Measurements from ENCODE around the gene KPNA5.
"Not testable (repeated sequence)": the region's sequence is repeated elsewhere in the genome, so short reads cannot be mapped to it uniquely, and the experiment has no call there.

KPNA5 gene

DNA sequence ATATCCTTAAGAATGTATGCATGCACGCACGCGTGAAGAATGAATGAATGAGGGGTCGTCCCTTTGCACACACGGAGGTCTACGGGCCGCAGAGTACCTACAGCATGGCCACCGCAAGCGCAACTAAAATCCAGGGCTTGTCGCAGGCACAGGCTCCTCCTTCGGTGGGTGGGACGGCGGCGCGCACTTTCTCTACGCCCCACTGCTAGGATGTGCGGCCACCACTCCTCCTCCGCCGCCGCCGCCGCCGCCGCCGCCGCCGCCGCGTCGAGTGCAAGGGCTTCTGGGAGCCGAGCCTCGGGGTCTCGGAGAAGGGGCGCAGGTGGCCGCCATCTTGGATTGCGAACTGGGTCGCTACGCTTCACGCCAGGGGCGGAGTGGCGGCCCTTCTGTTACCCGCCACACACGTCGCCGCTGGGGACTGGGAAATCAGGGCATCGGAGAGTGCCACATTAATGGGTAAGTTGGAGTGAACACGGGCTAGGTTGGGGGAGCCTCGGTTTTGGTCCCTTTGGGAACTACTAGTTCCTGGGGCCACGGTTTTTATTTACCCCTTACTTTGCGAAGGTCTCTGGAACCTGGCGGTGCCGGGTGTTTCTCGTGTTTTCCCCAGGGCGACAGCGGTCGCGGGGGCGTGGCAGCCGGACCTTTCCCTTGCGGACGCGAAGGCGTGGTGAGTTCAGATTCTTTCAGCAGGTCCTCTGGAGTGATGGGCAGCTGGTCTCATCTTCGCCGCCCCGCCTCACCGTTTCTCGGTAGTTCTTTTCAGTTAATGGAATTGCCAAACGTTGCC, at the start of gene KPNA5:
KPNA5 (plus strand) TSS at position 332 of the 793 bp plus-strand sequence; CDS start at position 456, 124 bp downstream.
- DNase-seq = peak; percentile 92

DNA sequence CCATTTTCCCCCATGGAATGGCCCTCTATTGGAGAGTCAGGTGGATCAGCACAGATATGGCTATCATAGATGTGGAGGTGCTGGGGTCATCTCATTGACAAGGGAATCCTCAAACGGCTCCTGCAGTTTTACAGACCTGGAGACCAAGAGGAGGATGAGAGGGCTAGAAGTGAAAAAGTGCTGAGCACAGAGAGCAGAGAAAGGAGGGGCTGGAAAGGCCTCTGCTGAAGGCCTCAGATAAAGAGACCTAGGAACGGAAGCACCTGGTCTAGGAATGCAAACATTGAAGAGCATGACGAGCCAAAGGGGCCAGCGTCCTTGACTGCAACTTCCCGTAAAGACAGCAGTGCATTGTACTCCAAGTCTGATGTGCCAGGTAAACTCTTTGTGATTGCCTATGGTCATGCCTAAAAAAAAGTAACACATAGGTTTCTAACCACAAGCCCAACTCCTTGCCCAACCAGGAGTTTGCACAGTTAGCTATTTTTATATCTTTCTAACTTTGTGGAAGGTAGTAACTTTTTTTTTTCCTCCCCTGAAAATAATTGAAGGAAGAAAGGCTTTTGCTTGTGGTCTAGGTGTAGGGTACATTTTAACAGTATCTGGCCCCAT, 49.5 kb upstream of the KPNA5 start:
- no peak for DNase-seq

DNA sequence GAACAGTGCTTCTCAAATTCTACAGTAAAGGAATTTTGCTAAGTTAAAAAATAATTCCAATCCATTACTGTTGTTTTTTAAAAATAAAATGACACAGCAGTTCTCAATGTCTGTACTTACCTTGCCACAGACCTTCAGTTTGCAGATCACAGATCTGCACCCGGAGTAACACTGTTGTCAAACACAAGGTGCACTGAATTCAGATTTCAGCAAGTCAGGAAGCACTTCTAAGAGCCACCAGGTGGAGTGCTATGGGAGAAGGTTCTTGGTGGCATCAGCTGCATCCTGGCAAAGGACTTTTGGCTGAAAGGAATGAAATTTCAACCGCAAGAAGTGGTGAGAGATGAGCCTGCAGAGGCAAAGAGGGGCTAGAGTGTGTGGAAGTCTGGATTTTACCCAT, 47.3 kb upstream of the KPNA5 start:
- no peak for DNase-seq

DNA sequence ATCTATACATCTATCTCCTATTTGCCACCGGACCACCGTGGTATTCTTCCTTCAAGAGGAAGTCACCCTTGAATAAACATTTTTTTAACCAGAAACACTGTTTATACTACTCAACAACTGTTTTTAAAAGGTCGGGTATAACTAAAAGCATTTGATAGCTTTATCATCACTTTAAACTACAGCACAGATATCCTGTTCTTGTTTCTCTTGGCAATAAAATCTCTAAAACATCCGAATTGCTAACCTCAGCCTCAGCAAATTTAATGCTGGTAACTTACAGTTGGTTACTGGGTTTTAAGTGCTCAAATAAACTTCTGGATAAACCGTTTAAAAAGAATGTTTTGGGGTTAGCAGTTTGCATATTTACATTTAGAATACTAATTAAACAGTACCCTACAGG, 32.9 kb upstream of the KPNA5 start:
- DNase-seq = no peak

DNA sequence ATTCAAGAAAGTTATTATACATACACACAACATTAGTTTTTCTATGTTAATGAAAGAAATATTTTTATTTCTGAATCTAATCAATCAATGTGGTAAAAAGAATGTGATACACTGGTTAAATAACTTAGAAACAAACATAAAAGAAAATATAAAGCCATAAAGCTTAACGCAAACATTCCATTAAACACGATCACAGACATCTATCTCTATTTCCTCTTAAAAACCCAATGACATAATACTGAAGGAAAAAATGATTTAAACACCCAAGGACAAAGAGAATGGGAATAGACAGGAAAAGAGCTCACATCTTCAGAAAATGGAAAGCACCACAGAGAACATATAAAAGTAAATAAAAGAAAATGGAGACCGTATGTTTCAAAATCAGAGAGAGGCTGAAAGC, 31.9 kb upstream of the KPNA5 start:
- DNase-seq = no peak

DNA sequence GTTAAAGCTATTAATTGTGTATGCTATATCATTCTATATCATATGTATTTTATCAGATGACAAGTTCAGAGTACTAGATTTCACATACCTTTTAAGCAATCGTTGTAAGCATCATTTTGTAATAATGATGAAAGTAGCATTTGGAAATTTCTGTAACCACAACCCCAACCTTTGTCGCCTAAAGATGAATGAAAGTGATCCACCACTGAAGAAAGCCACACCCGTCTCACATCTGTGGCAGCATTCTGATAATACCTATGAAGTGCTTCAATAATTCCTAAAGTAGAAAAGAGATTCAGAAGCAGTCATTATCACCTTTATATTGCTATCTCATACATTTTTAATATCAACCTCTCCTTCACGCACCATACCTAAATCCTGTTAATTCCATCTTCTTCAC, 29.1 kb upstream of the KPNA5 start:
- no peak for DNase-seq

DNA sequence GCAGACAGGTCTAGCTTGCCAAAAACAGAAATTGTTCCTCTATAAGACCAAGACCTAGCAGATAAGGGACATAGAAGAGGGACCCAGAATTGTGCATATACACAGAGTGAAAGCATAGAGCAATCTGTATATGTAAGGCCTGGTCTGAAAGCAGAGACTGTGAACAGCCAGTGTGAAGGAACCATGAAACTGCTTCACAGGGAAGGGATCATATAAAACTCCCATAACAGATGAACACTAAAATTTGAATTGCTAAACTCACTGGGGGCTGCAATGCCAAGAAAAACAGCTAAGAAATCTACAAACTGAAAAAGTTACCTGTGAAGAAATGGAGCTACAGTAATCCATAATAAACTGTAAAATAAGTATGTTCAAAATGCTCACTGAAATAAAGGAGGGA, 19.4 kb upstream of the KPNA5 start:
- no peak for DNase-seq

DNA sequence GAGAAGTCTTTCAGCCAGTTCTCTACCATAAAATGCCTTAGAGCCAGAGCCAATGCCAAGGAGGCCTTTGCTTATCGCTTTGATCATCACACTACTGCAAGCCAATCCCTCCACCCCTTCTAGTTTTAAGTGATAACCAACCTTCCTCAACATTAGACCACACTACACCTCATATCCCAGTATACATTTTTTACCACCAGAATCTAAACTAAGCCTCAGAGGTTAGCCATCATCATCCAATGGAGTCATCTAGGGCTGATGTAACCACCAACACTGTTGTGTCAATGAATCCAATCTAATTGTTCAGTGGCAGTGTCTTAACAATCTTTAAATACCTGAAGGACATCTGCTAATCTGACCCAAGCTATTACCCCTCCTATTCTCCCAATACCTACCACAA, 18.8 kb upstream of the KPNA5 start:
- DNase-seq = no peak

DNA sequence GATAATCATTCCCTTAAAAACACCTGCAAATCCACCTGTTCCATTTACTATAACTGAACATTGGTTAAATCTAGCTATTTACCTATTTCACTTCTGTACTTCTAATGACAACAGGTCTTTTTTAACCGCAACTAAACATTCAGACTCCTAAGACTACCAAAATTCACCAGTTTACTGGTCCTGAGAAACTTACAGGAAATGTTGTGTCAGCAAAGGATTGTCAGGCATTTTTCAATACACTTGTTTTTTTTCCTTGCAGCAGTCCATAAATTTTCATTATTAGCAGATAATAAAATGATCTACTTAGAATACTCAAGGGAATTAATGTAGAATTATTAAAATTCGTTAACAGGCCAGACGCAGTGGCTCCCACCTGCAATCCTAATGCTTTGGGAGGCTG, 17.7 kb upstream of the KPNA5 start:
- DNase-seq = no peak

DNA sequence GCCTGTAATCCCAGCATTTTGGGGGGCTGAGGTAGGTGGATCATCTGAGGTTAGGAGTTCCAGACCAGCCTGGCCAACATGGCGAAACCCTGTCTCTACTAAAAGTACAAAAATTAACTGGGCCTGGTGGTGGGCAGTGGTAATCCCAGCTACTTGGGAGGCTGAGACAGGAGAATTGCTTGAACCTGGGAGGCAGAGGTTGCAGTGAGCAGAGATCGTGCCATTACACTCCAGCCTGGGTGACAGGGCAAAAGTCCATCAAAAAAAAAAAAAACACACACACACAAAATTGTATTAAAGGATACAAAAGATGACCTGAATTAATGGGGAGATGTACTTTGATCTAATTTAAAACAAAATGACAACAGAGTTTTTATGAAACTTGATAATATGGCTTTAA, 16.8 kb upstream of the KPNA5 start:
- DNase-seq = not testable (repeated sequence)

DNA sequence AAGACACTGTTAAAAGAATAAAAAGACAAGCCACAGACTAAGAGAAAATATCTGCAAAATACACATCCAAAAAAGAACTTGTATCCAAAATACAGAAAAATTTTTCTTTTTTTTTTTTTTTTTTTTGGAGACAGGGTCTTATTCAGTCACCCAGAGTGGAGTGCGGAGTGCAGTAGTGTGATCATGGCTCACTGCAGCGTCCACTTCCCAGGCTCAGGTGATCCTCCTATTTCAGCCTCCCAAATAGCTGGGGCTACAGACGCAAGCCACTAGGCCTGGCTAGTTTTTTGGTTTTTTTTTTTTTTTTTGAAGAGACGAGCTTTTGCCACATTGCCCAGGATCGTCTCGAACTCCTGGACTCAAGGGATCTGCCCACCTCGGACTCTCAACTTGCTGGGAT, 15.5 kb upstream of the KPNA5 start:
- DNase-seq = no peak

DNA sequence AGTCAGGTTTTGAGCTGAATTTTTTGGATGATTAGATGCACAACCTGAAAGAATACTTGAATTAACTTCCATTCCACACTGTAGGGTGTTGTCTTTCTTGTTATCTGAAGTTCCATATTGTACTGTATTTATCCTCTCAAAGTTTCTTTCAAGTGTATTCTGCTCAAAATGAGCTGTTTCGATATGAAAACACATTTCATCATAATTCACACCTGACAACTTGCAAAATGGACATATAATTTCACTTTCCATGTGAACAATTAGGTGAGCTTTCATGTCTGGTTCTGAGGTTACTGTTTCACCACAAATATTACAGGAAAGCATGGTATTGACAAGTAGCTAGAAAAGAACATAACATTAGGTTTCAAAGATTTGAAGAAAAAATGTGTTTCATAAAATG, 14.1 kb upstream of the KPNA5 start:
- DNase-seq = no peak

DNA sequence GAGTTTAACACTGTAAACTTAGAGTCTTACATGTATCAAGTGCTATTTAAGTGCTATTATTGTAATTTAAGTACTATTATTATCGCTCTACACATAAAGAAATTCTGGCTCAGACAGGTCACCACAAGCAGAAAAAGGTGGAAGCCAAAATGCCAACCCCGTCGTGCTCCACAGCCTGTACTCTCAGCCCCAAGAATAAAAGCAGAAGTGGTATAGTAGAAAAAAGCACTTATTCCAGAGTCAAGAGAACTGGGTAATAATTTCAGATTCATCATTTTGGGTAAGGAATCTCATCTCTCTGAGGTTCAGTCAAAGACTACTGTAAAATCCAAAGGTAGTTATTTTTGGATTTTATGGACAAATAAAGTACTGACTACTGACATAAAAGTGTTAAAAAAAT, 13.4 kb upstream of the KPNA5 start:
- DNase-seq = no peak

DNA sequence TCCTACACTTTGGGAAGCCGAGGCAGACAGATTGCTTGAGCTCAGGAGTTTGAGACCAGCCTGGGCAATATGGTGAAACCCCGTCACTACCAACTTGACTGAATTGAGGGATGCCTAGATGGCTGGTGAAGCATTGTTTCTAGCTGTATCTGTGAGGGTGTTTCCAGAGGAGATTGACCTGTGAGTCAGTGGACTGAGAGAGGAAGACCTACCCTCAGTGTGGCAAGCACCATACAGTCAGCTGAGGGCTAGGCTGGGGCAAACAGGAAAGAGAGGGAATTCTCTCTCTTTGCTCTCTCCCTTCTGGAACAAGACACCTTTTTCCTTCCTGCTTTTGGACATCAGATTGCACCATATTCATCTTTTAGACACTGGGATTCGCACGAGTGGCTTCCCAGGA, 8.7 kb upstream of the KPNA5 start:
- no peak for DNase-seq

DNA sequence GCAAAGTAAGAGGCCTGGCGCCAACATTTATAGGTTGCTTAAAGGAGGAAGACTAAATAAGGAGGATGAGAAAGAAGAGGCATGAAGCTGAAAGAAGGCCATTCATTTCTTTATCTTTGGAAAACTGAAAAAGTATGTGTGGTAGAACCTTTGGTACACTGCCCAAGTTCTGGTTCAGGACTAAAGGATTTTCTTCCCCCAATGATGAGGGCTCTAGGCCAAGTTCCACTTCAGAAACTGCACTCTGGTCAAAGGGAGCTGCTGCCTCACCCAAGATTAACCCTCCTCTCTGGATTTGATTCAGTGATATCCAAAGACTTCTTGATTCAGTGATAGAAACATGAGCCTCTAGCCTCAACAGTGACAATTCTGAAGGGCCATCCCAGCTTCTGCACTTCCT, 5.0 kb upstream of the KPNA5 start:
- DNase-seq = no peak

DNA sequence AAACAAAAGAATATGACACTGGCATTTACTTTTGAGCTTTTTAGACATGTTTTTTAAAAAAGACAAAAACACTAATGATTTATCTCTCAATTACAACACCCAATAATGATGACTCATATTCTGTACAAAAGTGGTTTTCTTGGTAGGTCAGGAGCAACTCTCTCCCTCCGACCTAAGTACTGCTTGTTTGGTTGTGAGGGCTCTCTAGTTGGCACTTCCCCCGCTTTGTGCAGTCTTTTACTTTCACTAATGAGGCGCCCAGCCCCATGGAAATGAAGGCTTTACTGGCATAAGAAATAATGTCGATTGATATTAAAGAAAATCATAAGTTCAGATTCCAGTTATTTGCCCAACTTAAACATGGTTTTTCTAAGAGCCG, 1.3 kb downstream of the KPNA5 start:
- DNase-seq = no peak

DNA sequence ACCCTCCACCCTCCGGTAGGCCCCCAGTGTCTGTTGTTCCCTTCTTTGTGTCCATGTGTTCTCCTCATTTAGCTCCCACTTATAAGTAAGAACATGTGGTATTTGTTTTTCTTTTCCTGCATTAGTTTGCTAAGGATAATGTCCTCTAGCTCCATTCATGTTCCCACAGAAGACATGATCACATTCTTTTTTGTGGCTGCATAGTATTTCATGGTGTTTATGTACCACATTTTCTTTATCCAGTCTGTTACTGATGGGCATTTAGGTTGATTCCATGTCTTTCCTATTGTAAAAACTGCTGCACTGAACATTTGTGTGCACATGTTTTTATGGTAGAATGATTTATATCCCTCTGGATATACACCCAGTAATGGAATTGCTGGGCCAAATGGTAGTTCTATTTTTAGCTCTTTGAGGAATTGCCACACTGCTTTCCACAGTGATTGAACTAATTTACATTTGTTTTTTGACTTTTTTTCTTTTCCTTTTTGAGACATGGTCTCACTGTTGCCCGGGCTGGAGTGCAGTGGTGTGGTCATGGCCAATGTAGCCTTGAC, 4.5 kb downstream of the KPNA5 start:
- DNase-seq = no peak

DNA sequence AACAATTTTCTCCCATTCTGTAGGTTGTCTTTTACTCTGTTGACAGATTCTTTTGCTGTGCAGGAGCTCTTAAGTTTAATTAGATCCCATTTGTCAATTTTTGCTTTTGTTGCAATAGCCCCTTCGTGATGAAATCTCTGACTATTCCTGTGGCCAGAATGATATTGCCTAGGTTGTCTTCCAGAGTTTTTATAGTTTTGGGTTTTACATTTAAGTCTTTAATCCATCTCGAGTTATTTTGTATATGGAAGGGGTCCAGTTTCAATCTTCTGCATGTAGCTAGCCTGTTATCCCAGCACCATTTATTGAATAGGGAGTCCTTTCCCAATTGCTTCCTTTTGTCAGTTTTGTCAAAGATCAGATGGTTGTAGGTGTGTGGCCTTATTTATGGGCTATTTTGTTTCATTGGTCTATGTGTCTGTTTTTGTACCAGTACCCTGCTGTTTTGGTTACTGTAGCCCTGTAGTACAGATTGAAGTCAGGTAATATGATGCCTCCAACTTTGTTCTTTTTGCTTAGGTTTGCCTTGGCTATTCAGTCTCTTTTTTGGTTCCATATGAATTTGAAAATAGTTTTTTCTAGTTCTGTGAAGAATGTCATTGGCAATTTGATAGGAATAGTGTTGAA, 5.6 kb downstream of the KPNA5 start:
- DNase-seq = not testable (repeated sequence)

DNA sequence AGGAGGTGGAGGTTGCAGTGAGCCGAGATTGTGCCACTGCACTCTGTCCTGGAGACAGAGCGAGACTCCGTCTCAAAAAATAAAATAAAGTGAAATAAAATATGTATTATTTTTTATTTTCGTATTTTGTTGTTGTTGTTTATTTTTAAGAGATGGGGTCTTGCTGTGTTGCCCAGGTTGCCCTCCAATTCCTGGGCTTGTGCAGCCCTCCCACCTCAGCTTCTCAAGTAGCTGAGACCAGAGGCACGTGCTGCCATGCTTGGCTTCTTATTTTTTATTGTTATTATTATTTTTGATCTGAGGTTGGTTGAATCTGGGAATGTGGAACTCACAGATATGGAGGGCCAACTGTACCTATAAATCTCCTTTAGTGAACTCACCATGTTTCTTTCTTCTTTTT, 10.1 kb downstream of the KPNA5 start:
- DNase-seq = no peak

DNA sequence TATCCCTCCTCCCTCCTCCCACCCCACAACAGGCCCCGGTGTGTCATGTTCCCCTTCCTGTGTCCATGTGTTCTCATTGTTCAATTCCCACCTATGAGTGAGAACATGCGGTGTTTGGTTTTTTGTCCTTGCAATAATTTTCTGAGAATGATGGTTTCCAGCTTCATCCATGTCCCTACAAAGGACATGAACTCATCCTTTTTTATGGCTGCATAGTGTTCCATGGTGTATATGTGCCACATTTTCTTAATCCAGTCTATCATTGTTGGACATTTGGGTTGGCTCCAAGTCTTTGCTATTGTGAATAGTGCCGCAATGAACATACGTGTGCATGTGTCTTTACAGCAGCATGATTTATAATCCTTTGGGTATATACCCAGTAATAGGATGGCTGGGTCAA, 11.9 kb downstream of the KPNA5 start:
- not testable (repeated sequence) for DNase-seq

DNA sequence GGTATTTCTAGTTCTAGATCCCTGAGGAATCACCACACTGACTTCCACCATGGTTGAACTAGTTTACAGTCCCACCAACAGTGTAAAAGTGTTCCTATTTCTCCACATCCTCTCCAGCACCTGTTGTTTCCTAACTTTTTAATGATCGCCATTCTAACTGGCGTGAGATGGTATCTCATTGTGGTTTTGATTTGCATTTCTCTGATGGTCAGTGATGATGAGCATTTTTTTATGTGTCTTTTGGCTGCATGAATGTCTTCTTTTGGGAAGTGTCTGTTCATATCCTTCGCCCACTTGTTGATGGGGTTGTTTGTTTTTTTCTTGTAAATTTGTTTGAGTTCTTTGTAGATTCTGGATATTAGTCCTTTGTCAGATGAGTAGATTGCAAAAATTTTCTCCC, 12.3 kb downstream of the KPNA5 start:
- DNase-seq = not testable (repeated sequence)

DNA sequence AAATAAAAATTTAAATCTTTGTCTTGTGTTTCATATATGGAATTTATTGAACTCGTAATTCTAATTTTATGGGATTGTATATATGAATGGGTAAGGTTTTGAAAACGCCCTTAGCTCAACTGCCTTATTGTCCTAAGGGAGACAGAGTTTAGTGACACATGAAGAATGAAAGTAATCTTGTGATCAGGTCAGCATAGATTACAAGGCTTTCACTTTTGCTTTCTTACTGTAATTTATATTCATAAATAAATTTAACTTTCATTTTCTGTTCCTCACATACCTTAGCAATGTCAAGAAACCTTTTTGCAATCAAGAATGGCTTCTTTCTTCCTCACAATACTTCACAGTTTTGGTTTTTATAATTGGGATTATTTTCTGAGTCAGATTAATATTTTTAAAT, 14.4 kb downstream of the KPNA5 start:
- no peak for DNase-seq

DNA sequence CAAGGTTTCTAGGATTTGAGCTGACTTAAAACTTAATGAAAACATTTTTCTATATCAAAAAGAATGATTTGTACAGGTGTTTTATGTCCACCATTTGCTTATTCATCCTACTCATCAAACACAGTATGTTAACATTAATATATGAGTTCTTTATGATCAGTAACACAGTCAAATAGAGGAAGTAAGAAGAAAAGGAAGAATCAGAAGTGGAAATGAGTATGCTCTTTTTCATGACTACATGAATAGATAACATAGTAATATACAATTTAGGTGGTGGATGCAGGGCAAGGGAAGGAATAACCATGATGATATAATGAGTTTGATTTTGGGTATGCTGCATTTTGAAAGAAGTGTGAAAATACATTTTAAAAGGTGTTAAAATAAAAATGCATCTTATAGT, 16.5 kb downstream of the KPNA5 start:
- DNase-seq = no peak

DNA sequence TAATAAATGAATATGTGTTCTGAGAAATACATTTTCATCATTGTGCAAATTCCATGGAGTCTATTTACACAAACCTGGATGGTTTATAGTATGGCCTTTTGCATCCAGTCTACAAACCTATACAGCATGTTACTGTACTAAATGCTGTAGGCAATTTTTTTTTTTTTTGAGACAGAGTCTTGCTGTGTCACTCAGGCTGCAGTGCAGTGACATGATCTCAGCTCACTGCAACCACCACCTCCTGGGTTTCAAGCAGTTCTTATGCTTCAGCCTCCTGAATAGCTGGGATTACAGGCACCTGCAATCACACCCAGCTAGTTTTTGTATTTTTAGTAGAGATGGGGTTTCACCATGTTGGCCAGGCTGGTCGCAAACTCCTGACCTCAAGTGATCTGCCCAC, 22.9 kb downstream of the KPNA5 start:
- not testable (repeated sequence) for DNase-seq

Data from activated CD8-positive, alpha-beta memory T cell treated with anti-CD3 and anti-CD28 coated beads, Interleukin-2, amount 50 U/mL, for 48 hours (primary cell).